Stimulated activated CD4-positive, alpha-beta T cell treated with anti-CD3 and anti-CD28 coated beads, Interleukin-2, amount 100 ng/mL, for 24 hours (primary cell): Measurements from ENCODE around the gene TMEM132D.

Experiments
- DNase-seq, 2 donors: peaks; one replicate each; pipeline ENCODE4 v3.0.0-alpha.2; 2020

TMEM132D gene

DNA sequence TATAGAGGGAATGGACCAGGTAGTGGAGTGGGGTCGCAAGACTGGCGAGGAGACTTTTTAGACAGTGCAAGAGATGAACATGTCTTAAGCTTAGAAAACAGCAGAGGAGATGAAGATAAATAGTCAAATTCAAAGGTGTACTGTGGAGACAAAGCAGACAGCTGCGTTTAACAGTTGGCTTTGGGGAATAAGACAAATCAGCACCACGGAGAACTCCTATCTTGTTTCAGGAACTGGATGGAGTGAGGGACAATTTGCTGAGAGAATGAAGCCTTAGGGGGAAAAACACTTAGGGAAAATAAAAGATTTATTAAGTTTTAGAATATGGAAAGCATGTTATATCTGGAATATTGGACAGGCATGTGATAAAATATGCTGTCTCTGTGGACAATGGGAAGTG lies 591.8 kb downstream of the TMEM132D start:
- DNase-seq = no peak

DNA sequence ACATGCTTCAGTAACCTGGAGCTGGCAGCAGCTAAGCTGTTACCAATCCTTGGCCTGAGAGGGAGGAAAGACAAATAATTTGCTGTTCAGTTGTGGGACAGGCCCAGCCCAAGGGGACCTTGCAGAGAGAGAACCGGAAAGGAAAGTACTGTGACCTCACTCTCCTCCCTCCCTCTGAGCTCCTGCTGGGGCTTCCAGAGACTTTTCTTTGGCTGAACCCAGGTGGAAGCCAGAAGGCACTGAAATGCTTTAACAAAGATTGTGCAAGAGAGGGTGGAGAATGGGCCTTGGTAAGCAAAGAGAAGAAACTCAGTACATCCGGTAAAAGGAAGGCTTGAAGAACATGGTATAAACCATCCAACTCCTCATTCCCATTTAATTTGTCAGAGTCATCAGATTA lies 593.5 kb downstream of the TMEM132D start:
- no peak for DNase-seq

DNA sequence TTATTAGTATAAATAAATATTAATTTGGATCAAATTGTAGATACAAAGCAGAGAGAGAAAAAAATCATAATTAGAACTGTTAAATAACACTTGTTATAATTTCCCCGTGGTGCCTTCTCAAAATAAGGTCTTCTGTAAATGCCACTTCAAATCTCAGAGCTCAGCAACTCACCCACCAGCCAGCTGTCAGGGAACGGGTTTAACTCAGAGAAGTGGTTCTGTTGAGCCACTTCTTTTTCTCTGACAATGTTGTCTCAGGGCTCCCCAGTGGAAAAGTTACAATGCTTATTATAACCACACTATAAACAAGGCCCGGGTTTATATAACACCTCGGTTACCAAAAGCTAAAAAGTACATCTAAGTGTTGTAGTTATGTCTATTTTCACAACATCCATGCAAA lies 598.0 kb downstream of the TMEM132D start:
- no peak for DNase-seq

DNA sequence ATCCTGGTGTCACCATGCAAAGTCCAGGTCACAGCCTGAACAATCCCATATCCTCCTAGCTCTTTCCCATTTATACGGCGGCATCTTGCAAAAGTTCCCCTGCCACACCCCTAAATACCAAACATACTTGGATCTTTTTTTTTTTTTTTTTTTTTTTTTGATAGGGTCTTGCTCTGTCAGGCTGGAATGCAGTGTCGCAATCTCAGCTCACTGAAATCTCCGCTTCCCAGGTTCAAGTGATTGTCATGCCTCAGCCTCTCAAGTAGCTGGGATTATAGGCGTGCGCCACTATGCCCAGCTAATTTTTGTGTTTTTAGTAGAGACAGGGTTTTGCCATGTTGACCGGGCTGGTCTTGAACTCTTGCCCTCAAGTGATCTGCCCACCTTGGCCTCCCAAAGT lies 599.3 kb downstream of the TMEM132D start:
- no peak for DNase-seq

DNA sequence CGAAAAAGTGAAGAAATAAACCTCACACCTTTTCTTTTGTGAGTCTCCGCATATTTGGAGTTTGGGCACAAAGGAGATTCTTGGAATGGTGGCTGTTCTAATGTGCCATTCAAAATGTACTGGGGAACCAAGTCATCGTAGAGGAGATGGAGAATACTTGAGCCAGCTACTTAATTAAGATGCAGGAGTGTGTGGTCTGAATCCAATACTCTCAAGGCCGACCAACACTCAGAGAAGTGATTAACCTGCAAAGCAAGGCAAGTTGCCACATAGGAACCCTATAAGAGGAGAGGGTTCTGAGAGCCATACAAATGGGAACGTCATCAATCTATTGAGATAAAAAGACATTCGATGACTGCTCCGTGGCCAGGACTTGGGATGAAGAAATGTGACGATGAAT lies 603.8 kb downstream of the TMEM132D start:
- no peak for DNase-seq

DNA sequence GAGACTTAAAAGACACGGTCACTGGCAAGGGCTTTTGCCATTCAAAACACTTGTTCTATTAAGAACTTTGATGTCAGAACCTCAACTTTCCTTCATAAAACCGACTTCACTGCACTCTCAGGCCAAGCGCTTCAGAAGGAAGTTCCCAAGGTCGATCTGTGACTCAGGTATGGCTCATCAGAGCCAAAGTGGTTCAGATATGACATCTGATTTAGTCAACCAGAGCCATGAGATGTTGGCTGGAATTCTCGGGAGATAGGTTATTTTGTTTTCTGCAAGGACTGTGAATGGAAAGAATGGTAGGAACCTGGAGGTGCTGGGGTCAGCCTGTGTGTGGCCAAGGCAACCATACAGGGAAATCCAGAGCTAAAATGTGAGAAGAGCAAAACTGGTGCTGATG lies 604.9 kb downstream of the TMEM132D start:
- no peak for DNase-seq

DNA sequence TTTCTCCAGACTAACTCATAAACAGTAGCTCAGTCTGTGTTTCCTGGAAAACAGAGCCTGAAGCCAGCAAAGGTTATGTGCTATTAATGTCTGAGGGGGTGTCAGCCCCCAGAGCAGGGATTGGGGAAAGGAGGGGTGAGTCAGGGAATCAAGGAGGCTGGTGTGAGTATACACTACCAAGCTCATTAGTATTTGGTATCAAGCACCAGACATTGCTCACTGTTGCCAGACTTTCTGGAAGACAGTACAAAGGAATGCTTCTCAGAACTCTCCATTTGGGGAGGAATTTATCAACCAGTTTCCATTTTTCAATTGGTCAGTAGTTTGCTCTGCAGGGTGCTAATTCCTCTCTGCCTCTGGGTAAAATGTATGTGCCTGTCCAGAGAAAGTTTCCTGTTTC lies 607.2 kb downstream of the TMEM132D start:
- DNase-seq = no peak

DNA sequence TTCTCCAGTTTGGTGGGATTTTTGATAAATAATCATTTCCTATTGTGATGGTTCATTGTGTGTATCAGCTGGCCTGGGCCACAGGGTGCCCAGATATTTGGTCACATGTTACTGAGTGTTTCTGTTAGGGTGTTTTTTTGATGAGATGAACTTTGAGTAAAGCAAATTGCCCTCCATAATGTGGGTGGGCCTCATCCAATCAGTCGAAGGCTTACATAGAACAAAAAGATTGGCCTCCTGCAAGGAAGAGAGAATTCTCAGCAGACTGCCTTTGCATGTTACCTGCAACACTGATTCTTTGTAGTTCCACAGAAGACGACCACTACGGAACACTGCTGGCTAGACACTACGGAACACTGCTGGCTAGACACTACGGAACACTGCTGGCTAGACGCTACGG lies 609.0 kb downstream of the TMEM132D start:
- no peak for DNase-seq

DNA sequence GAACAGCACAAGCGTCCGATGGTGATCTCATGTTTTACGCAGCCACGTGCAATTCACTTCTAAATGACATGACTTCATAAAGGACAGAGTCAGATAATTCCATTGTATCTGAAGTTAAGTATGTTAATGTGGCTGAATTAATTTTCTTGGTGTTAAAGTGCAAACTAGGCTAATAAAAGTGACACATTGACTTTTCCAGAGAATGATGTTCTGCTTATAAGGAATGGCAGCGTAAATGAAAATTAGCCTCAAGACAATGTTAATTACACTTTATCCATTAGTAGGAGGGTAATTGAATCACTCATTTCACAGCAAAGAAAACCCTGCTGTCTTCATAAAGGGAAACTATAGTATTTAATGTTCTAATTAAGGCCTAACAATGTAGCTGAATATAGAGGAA lies 624.1 kb downstream of the TMEM132D start:
- no peak for DNase-seq

DNA sequence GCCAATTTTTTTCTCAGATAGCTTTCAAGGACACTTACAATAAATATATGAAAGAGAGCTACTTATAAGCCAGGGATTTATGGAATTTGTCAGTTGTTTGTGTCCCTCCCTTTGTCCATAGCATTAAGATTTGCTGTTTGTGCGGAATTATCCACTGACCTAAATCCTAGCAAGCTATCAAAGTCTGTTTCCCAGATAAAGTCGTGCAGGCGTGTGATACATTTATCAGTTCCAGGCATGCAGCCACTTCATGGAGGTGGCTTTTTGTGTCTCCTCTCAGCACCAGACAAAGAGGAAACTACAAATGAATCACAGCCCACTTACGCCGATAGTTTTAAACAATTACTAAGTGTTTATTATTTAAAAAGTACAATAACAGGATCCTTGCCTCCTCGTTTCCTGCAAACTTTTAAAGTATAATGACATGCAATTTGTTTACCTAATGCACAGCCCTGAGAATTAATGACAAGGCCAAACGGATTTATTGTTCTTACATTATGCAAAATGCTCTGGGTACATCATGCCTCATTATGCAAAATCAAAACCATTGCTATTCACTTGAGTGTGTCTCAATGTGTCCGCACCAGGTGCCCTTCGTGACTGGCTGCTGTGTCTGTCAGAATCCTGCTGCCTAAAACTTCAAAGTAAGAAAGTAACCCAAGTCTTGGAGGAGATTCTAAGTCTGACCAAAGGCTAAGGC lies 627.3 kb downstream of the TMEM132D start:
- DNase-seq = no peak

DNA sequence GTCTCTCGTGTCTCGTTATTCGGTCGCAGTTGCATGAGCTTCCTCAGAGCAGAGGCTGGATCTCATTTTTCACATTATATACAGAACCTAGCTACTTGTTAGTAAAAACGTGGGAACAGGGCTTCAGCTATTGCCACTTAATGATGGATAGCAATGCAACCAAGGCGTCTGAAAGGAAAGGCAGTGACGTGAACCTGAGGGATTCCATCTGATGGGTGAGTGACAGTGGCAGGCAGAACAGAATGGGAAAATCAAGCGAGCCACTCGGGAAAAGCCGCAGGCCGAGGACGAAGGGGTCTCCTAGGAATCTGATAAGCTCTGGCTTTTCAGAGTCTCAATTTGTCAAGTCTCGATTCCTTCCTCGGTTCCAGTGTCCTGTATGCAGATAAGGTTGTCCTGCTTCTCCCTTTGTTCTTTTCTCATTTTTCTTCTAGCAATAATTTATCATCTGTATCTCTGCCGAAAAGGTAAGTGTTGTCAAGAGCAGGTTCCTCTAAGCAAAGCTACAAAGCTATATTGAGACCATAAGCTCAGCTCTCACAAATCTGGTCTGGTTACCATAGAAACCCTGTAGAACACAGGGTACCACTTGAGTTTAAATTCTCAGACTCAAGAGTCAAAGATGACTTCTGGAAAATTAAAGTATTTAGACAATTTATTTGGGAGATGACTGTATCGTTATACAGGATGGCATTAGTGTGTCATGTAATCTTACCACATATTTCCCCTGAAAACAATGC lies 633.9 kb downstream of the TMEM132D start:
- no peak for DNase-seq

DNA sequence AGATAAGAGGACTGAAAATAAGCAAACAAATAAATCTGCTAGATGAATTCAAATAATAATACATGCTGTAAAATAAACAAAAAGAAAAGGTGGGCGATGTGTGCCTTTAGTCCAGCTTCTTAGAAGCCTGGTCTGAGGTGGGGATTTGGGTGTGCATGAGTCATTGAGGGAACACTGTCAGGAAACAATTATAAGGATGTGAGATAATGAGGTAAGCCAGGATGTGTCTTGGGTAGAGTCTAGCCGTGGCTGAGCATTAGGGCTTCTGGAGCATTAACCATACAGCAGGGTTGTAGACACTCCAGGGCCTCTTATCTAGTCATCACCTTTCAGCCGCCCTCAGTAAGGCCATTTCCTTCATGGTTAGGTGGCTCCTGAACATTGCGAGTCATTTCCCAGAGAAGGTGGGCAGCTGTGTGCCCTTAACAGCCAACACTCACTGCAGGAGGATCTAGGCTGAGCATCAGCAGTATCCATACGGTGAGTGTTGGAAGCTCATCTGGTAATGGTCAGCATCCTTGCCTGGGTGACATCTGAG lies 645.0 kb downstream of the TMEM132D start:
- DNase-seq = no peak

DNA sequence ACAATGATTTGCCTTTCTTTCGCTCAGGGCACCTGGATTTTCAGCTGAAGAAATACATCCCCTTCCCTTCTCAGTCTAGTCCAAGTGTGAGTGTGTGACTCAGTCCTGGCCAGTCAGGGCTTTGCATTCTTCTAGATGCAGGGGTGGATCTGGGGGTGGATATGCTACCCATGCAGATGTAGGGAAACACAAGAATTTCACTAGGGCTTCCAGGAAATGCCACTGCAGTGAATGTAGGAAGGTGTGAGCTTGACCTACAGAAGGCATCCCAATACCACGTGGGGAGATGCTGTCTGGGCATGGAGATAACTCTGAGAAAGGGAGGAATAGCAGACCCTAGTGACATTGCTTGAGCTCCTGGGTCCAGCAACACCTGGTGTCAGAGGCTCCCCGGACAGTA lies 646.3 kb downstream of the TMEM132D start:
- no peak for DNase-seq

DNA sequence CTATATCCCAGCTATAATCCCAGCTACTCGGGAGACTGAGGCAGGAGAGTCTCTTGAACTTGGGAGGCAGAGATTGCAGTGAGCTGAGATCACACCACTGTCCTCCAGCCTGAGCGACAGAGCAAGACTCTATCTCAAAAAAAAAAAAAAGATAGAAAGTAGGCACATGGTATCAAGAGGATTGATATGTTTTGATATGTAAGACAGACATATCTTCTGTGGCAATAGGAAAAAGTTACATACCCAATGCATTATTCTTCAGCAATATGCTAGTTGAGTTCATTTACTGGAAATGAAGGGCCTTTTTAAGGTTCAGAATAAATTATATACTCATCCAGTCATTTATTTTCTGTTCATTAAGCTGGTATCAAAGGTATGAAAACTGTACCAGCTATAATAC lies 657.2 kb downstream of the TMEM132D start:
- no peak for DNase-seq

DNA sequence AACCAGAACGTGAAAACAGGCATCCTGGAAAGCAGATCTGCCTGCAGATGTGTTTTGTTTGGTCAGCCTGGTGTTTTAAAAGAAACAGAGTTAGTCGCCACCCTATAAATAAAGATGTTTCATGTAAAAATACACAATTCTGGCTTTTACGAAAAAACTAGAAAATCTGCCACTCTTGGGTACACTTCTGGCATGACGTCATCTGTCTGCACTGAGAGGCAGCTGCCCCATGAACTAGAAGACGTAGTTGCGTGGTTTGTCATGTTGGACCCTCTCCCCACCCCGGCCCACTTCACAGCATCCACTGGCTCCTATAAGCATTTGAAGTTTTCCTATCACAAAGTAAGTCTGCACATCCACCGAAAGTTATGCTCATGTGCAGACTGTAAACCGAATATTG lies 658.1 kb downstream of the TMEM132D start:
- no peak for DNase-seq

DNA sequence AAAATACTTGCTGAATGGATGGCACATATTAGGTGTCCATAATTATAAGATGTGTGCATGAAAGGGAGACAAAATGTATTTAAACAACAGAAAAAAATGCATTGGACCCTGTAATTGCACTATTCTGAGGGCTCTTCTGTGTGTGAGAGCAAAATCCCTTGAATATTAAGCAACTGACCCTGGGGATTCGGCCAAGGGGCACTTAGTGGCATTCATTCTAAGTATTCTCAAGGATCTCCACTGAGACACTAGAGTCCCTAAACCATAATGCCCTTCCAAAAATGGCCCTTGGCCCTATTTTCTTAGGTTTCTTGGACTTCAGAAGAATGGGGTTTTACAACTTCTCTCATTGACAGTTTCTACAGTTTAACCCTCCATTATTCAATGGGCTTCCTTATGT lies 662.0 kb downstream of the TMEM132D start:
- no peak for DNase-seq

DNA sequence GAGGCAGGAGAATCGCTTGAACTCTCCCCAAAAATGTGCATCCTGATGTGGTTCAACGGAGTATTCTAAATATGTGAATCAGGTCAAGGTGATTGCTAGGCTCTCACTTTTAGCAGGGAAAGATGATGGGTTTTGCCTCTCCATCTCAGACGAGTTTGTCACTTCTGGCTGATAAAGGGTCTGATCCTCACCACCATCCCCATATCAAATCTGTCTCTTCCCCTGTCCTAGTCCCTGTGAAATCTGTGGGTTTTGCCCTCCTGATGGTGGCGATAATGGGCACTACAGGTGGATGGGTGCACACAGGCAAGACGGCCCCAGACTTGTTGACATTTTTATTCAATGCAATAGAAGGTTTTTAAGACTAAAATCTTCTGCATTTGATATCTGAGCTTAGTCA lies 665.9 kb downstream of the TMEM132D start:
- no peak for DNase-seq

DNA sequence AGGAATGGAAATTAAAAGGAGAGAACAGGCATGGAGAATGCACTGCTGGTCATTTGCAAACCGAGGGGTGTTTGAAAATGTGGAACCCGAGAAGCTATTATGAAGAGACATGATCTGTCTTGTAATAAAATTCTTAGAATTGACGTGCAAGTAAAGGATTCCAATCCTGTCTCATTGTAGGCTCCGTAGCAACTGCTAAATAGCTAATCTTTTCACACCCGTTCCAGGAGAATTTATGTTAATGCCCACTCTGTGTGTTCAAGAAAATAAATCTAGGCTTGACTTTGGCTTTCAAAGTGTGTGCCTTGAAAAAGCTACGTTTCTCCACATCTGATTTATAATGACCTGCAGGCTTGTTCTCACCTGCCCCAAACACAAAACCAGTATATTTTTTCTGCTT lies 669.6 kb downstream of the TMEM132D start:
- DNase-seq = no peak

DNA sequence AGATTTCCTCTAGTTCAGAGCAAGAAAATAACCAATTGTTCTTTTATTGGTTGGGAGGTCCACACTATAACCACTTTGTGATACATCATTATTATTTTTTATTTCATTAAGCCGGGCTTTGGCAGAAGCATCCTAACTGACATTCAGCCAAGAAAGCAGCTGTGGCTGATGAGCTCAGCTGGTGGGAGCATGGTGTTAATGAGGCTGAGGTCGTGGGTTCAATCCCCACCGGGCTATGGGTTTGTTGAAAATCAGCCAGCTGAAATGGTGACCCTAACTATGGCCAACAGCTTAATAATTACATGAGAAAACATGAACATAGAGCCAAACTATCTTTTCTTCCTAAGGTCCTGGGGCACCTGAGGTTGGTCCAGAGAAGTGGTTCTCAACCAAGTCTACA lies 672.3 kb downstream of the TMEM132D start:
- no peak for DNase-seq

DNA sequence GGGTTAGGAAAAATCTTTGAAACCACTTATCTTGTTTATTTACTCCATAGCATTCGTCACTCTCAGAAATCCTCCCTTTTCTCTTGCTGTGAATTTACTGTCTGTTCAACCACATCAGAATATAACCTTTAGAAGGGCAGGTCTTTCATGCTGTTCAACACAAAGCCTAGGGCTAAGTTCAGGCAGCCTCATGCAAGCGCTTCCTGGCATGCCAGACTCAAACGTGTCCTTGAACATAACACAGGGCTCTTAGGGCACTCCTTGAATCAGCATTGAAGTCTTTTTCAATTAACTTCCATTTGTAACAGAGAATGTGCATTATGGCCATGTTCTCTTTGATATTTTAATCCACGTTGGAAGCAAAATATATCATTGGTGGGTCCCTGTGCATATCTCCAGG lies 672.8 kb downstream of the TMEM132D start:
- DNase-seq = no peak

DNA sequence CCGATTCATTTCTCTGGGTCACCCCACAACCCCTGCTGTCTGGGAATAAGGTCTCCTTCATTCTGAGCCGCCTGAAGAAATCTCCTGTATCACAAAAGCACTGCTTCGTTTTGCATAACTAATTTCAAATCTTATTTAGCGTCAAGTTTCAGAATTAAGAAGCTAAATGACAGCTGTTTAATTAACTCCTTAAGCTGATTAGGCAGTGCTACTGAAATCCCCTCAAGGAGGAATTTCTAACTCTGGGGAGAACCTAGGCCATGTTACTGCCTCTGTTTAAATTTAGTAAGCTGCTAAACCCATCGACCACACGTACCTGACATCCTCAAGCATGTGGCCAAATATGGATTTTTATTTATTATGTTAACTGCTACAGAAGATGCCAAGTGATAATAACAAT lies 677.0 kb downstream of the TMEM132D start:
- DNase-seq = no peak

DNA sequence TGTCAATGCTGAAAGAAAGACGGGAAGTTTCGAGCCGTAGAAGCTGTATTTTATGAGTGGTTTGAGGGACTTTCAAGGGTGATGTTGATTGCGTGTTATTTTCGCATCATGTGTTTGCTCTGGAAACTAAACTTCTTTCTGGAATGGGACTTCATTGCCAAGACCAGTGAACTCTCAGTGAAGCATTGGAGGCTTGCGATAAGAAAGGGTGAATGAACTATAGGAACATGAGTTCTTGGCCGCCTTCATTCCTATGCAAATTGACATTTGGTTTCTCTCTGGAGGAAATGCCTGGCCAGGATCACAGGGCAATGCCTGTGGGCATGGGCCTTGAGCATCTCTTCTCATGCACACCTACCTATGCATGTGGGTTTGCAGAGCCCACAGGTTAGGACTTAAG lies 677.8 kb downstream of the TMEM132D start:
- DNase-seq = no peak

DNA sequence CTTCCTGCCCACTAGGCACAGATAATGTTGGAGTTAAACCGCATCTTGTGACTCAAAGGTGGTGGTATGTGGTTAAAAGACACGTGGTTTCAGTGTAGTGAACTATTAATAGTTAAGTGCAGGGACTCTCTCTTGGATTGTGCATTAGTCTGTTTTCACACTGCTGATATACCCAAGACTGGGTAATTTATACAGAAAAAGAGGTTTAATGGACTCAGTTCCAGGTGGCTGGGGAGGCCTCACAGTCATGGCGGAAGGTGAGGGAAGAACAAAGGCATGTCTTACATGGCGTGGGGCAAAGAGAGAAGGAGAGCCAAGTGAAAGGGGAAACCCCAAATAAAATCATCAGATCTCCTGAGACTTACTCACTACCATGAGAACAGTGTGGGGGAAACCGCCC lies 688.3 kb downstream of the TMEM132D start:
- no peak for DNase-seq

DNA sequence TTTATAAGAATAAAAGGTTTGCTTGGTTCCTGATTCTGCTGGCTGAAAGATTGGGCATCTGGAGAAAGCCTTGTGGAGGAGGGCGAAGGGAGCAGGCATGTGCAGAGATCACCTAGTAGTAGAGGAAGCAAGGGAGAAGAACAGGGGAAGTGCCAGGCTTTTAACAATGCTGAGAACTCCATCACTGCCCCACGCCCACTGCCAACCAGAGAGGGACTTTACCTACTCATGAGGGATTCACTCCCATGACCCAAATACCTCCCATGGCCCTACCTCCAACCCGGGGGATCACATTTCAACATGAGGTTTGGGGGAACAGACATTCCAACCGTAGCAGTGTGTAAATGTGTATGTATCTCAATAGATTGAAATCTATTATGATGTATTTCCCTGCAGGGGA lies 690.3 kb downstream of the TMEM132D start:
- DNase-seq = no peak
